Limb (tissue), 2 donors: Measurements from ENCODE around the gene ADAP1.

Experiments used
- DNase-seq, 2 donors: peaks; one replicate each; pipeline ENCODE4 v3.0.0-alpha.2; 2016; ENCODE audit errors: extremely low spot score in 2 of 2

ADAP1 gene

GRCh38 chr7:865921-866320, 88.6 kb downstream of the ADAP1 start:
- no peak for DNase-seq

- DNase-seq, result no peak
Observed at GRCh38 chr7:863106-863505, 91.4 kb downstream of the ADAP1 start.

GRCh38 chr7:862157-862556, 92.3 kb downstream of the ADAP1 start:
- no peak for DNase-seq

- no peak for DNase-seq
Observed at GRCh38 chr7:861222-861621, 93.3 kb downstream of the ADAP1 start.

GRCh38 chr7:860149-860548, 94.3 kb downstream of the ADAP1 start:
- no peak for DNase-seq

GRCh38 chr7:859359-860030, 95.0 kb downstream of the ADAP1 start:
- no peak for DNase-seq

GRCh38 chr7:857661-858060, 96.8 kb downstream of the ADAP1 start:
- no peak for DNase-seq

GRCh38 chr7:856444-857095, 97.9 kb downstream of the ADAP1 start:
- DNase-seq, result no peak

- DNase-seq, result no peak
Observed at GRCh38 chr7:855686-856369, 98.7 kb downstream of the ADAP1 start.

- no peak for DNase-seq
Observed at GRCh38 chr7:854118-854775, 100.2 kb downstream of the ADAP1 start.

GRCh38 chr7:853366-854117, 100.9 kb downstream of the ADAP1 start:
- DNase-seq, result no peak

- DNase-seq, result no peak
Observed at GRCh38 chr7:851204-851603, 103.3 kb downstream of the ADAP1 start.

- no peak for DNase-seq
Observed at GRCh38 chr7:849781-850180, 104.7 kb downstream of the ADAP1 start.

GRCh38 chr7:849145-849544, 105.3 kb downstream of the ADAP1 start:
- no peak for DNase-seq
